ENCODE results near the gene PLA2G3. TPM values are rescaled to one million over a fixed set of nuclear protein-coding genes. Genes with fewer than 3 reads are reported as not detected.
"Not testable (repeated sequence)": the region's sequence is repeated elsewhere in the genome, so short reads cannot be mapped to it uniquely, and the experiment has no call there.

PLA2G3 gene
- polyA plus RNA-seq, 1 donor (not counting 4 experiments of a cell fraction or from before 2014, with no cell fraction given): 0.38 TPM

GRCh38 chr22:31098632-31099110 lies 41.6 kb downstream of the PLA2G3 start:
- DNase-seq (ENCODE audit: low read depth, low spot score) (no peak), FAIRE-seq (no peak)
- Histone ChIP-seq H3K36me3 (ENCODE audit: control insufficient read depth in 2 of 2, extremely low read depth in 1 of 2, insufficient read depth in 2 of 2, low read length in 2 of 2) (peaks cover 67 to 74% of the 10 kb centered on the region in 2 experiments), H3K9ac (ENCODE audit: control insufficient read depth, extremely low read depth, insufficient read depth, low read length) (no peak overlapping the region), H3K9me1 (ENCODE audit: control insufficient read depth, extremely low read depth, insufficient read depth, low read length) (no peaks in the 10 kb centered on the region), H3K27me3 (ENCODE audit: control insufficient read depth, extremely low read depth, insufficient read depth, low read length) (no peaks in the 10 kb centered on the region), H3K9me3 (ENCODE audit: control insufficient read depth, low read depth, low read length) (no peaks in the 10 kb centered on the region), H3K4me2 (ENCODE audit: control insufficient read depth, extremely low read depth, insufficient read depth, low read depth, low read length) (no peak overlapping the region), H3K79me2 (ENCODE audit: control insufficient read depth, insufficient read depth, low read length) (peaks cover 3% of the 10 kb centered on the region), H3K27ac (ENCODE audit: control insufficient read depth, insufficient read depth, low read length) (no peak overlapping the region), H3K4me1 (ENCODE audit: control insufficient read depth, extremely low read depth, insufficient read depth, low read length) (no peaks in the 10 kb centered on the region), H2AFZ (ENCODE audit: control insufficient read depth, low read length) (no peak overlapping the region), H3K4me3 (ENCODE audit: control insufficient read depth in 2 of 3, extremely low read depth in 1 of 3, insufficient read depth in 2 of 3, low read depth in 1 of 3, low read length in 3 of 3) (no peak overlapping the region), H4K20me1 (ENCODE audit: control insufficient read depth, extremely low read depth, insufficient read depth, low read length) (peaks cover 6% of the 10 kb centered on the region)
- no peak for TF ChIP-seq EZH2 (IDR thresholded peaks at IDR 0.05; ENCODE audit: low read length)
- TF ChIP-seq CTCF (optimal IDR thresholded peaks at IDR 0.05 in 1 of 3, IDR thresholded peaks at IDR 0.05 in 1 of 3, conservative IDR thresholded peaks at IDR 0.05 in 1 of 3; ENCODE audit: extremely low read depth in 1 of 3, insufficient read depth in 2 of 3, low read length in 3 of 3): no peak
- dilution Hi-C loops (cut with MboI; ENCODE audit: extremely low pct_ligation_motif_present, low sequenced_read_pairs): no loop called here

GRCh38 chr22:31097941-31098631 lies 42.2 kb downstream of the PLA2G3 start:
- peaks cover 67 to 74% of the 10 kb centered on the region in 2 experiments for H3K36me3 ChIP-seq (ENCODE audit: control insufficient read depth in 2 of 2, extremely low read depth in 1 of 2, insufficient read depth in 2 of 2, low read length in 2 of 2)
- FAIRE-seq: no peak
- H2AFZ ChIP-seq (ENCODE audit: control insufficient read depth, low read length): no peak overlapping the region
- no peak overlapping the region for H3K9ac ChIP-seq (ENCODE audit: control insufficient read depth, extremely low read depth, insufficient read depth, low read length)
- no peaks in the 10 kb centered on the region for H3K9me3 ChIP-seq (ENCODE audit: control insufficient read depth, low read depth, low read length)
- no peak overlapping the region for H3K4me2 ChIP-seq (ENCODE audit: control insufficient read depth, extremely low read depth, insufficient read depth, low read depth, low read length)
- dilution Hi-C loops (cut with MboI; ENCODE audit: extremely low pct_ligation_motif_present, low sequenced_read_pairs): no loop called here
- H3K27ac ChIP-seq (ENCODE audit: control insufficient read depth, insufficient read depth, low read length): no peak overlapping the region
- no peak for DNase-seq (ENCODE audit: low read depth, low spot score)
- H3K27me3 ChIP-seq (ENCODE audit: control insufficient read depth, extremely low read depth, insufficient read depth, low read length): no peaks in the 10 kb centered on the region
- no peaks in the 10 kb centered on the region for H3K9me1 ChIP-seq (ENCODE audit: control insufficient read depth, extremely low read depth, insufficient read depth, low read length)
- peaks cover 5% of the 10 kb centered on the region for H4K20me1 ChIP-seq (ENCODE audit: control insufficient read depth, extremely low read depth, insufficient read depth, low read length)
- H3K79me2 ChIP-seq (ENCODE audit: control insufficient read depth, insufficient read depth, low read length): peaks cover 3% of the 10 kb centered on the region
- TF ChIP-seq CTCF (optimal IDR thresholded peaks at IDR 0.05 in 1 of 3, IDR thresholded peaks at IDR 0.05 in 1 of 3, conservative IDR thresholded peaks at IDR 0.05 in 1 of 3; ENCODE audit: extremely low read depth in 1 of 3, insufficient read depth in 2 of 3, low read length in 3 of 3): no peak
- no peak for TF ChIP-seq EZH2 (IDR thresholded peaks at IDR 0.05; ENCODE audit: low read length)
- no peak overlapping the region for H3K4me3 ChIP-seq (ENCODE audit: control insufficient read depth in 2 of 3, extremely low read depth in 1 of 3, insufficient read depth in 2 of 3, low read depth in 1 of 3, low read length in 3 of 3)
- no peaks in the 10 kb centered on the region for H3K4me1 ChIP-seq (ENCODE audit: control insufficient read depth, extremely low read depth, insufficient read depth, low read length)

- H3K27ac ChIP-seq (ENCODE audit: control insufficient read depth, insufficient read depth, low read length); H3K79me2 ChIP-seq (ENCODE audit: control insufficient read depth, insufficient read depth, low read length); H4K20me1 ChIP-seq (ENCODE audit: control insufficient read depth, extremely low read depth, insufficient read depth, low read length); H3K9me3 ChIP-seq (ENCODE audit: control insufficient read depth, low read depth, low read length); H3K9me1 ChIP-seq (ENCODE audit: control insufficient read depth, extremely low read depth, insufficient read depth, low read length); FAIRE-seq; dilution Hi-C loops (cut with MboI; ENCODE audit: extremely low pct_ligation_motif_present, low sequenced_read_pairs); H3K27me3 ChIP-seq (ENCODE audit: control insufficient read depth, extremely low read depth, insufficient read depth, low read length); H3K4me1 ChIP-seq (ENCODE audit: control insufficient read depth, extremely low read depth, insufficient read depth, low read length); H3K4me3 ChIP-seq (ENCODE audit: control insufficient read depth in 2 of 3, extremely low read depth in 1 of 3, insufficient read depth in 2 of 3, low read depth in 1 of 3, low read length in 3 of 3); H3K9ac ChIP-seq (ENCODE audit: control insufficient read depth, extremely low read depth, insufficient read depth, low read length); H2AFZ ChIP-seq (ENCODE audit: control insufficient read depth, low read length); H3K4me2 ChIP-seq (ENCODE audit: control insufficient read depth, extremely low read depth, insufficient read depth, low read depth, low read length); DNase-seq (ENCODE audit: low read depth, low spot score): not testable (repeated sequence)
- H3K36me3 ChIP-seq (ENCODE audit: control insufficient read depth in 2 of 2, extremely low read depth in 1 of 2, insufficient read depth in 2 of 2, low read length in 2 of 2): peaks cover 67 to 74% of the 10 kb centered on the region in 2 experiments
Observed at GRCh38 chr22:31097539-31097938, 42.8 kb downstream of the PLA2G3 start.
